VCaP (cell line): Measurements from ENCODE around the gene RNF112.
"Not testable (repeated sequence)": the region's sequence is repeated elsewhere in the genome, so short reads cannot be mapped to it uniquely, and the experiment has no call there.

Experiments used
- H3K27ac ChIP-seq: fragments of 450-650 bp; 2 replicates; pipeline ENCODE4 v1.5.1; 2017
- TF ChIP-seq, protein P1 (sequence below): fragments of 450-650 bp; conservative IDR thresholded peaks from 2 replicates; pipeline ENCODE4 v1.5.1; 2017; ENCODE audit warnings: mild to moderate bottlenecking, moderate library complexity

The RNF112 gene

DNA sequence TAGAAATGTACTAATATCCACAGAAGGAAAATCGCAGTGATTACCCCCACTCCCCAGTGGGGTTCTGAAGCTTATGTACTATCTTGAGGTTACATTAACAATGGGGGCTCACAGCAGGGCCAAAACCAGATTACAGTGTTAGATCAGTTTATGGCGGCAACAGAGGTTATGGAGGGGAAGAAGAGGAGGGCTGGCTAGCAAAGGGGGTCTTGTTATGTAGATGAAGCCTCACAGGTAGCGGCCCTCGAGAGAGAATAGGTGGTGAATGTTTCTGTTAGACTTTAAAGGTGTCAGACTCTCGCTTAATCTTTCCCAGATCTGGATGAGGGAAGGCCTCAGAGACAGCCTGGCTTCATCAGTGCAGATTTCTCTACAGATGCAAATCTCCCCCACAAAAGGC, 22.2 kb downstream of the RNF112 start:
- TF ChIP-seq, protein P1, sequence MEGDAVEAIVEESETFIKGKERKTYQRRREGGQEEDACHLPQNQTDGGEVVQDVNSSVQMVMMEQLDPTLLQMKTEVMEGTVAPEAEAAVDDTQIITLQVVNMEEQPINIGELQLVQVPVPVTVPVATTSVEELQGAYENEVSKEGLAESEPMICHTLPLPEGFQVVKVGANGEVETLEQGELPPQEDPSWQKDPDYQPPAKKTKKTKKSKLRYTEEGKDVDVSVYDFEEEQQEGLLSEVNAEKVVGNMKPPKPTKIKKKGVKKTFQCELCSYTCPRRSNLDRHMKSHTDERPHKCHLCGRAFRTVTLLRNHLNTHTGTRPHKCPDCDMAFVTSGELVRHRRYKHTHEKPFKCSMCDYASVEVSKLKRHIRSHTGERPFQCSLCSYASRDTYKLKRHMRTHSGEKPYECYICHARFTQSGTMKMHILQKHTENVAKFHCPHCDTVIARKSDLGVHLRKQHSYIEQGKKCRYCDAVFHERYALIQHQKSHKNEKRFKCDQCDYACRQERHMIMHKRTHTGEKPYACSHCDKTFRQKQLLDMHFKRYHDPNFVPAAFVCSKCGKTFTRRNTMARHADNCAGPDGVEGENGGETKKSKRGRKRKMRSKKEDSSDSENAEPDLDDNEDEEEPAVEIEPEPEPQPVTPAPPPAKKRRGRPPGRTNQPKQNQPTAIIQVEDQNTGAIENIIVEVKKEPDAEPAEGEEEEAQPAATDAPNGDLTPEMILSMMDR, result no peak
- H3K27ac ChIP-seq, result no peak overlapping the region

DNA sequence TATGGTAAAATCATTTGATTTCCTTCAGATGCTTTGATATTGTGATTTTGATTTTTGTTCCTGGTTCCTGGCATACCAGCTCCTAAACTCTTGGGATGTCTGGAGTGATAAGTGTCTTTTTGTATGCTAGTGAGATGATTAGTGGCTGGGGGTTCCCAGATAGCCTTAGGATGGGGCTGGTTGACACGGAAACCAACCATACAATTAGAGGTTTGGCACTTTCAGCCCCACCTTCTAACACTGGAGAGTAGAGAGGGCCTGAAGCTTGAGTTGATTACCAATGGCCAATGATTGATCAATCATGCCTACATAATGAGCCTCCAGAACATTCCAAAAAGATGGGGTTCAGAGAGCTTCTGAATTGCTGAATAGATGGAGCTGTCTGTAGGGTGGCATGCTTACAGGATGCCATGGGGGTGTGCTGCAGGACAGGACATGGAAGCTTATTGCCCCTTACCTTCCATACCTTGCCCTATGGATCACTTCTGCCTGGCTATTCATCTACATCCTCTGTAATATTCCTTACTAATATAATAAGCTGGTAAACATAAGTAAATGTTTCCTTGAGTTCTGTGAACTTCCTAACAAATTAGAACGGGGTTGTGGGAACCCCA, 22.8 kb downstream of the RNF112 start:
- TF ChIP-seq, protein P1, result no peak
- no peak overlapping the region for H3K27ac ChIP-seq

DNA sequence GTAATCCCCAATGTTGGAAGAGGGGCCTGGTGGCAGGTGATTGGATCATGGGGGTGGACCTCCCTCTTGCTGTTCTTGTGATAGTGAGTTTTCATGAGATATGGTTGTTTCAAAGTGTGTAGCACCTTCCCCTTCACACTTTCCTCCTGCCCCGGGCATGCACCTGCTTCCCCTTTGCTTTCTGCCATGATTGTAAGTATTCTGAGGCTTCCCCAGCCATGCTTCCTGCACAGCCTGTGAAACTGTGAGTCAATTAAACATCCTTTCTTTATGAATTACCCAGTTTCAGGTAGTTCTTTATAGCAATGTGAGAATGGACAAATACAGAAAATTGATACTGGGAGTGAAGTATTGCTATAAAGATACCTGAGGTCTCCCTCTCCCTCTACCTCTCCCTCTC, 29.4 kb downstream of the RNF112 start:
- no peak overlapping the region for H3K27ac ChIP-seq
- TF ChIP-seq, protein P1, result no peak

DNA sequence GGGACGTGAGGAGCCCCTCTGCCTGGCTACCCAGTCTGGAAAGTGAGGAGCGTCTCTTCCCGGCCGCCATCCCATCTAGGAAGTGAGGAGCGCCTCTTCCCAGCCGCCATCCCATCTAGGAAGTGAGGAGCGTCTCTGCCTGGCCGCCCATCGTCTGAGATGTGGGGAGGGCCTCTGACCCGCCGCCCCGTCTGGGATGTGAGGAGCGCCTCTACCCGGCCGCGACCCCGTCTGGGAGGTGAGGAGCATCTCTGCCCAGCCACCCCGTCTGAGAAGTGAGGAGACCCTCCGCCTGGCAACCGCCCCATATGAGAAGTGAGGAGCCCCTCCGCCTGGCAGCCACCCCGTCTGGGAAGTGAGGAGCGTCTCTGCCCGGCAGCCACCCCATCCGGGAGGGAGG, 30.3 kb downstream of the RNF112 start:
- not testable (repeated sequence) for H3K27ac ChIP-seq

DNA sequence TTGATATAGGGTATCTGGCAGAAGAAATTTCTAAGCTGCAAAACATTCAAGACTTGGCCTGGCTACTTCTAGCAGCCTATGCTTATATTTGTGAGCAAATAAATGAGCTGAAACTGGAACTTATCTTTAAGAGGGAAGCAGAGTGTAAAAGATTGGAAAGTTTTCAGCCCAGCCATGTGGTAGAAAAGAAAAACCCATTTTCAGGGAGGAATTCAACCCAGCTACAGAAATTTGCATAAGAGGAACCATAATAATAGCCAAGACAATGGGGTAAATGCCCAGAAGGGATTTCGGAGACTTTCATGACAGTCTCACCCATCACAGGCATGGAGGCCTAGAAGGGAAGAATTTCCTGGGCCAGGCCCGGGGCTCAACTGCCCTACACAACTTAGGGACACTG, 31.7 kb downstream of the RNF112 start:
- no peak overlapping the region for H3K27ac ChIP-seq
- TF ChIP-seq, protein P1, result no peak

DNA sequence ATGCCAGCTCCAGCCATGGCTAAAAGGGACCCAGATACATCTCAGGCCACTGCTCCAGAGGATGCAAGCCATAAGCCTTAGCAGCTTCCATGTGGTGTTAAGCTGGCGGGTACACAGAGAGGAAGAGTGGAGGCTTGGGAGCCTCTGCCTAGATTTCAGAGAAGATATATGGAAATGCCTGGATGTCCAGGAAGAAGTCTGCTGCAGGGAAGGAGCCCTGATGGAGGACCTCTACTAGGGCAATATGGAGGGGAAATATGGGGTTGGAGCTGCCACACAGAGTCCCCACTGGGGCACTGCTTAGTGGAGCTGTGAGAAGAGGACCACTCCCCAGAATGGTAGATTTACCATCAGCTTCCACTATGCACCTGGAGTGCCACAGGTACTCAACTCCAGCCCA, 32.1 kb downstream of the RNF112 start:
- no peak overlapping the region for H3K27ac ChIP-seq
- TF ChIP-seq, protein P1, result no peak

DNA sequence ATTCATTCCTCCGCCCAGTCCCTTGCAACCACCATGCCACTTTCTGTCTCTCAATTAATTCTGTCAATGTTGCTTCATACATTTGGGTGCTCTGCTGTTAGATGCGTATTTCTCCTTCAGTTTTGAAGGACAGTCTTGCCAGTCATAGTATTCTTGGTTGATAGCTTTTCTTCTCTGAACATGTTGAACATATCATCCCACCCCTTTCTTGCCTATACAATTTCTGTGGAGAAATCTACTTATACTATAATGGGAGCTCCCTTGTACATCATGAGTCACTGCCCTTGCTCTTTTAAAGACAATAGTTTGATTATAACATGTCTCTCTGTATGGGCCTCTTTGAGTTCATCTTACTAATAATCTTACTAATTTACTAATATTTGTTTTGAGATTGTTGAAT, 34.1 kb downstream of the RNF112 start:
- TF ChIP-seq, protein P1, result no peak
- H3K27ac ChIP-seq, result no peak overlapping the region

DNA sequence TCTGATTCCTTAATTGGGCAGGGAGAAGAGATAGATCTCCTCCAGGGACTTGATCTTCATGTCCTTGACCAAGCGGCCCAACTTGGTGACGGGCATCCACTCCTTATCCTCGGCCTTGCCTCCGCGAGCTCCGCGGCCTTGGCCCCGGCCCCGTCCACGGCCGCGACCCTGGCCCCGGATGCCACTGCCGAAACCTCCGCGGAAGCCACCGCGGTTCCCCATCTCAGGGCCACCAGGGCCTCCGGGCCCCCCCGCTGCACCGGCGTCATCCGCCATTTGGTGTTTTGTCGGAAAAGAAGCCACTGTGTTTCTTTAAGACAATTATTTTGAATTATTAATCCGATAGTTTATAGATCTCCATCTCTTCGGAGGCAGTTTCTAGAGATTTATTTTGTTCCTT, 35.5 kb downstream of the RNF112 start:
- H3K27ac ChIP-seq, result peak overlapping the region; percentile 33; the same call in 1 of the 2 replicates

DNA sequence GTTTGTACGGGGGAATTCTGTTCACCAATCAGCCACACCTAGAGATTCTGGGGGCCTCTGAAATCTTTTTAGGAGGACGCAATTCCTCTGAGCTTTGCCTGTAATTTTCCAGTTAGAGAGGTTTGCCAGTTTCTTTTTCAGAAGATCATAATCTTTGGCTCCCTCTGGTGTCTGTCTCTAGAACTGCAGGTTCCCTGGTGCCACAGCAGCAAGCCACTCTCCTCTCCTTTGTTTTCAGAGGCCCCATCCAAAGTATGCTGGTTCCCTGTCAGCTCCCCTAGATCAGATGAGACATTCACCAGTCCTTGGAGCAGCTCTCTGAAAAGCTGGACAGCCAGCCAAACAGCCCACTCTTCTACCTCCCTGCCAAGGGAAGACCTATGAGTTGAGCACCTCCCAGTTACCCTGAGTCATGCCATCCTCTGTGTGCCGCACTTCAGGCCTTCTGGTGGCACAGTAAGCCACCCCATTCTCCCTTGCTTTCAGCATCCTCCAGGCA, 36.1 kb downstream of the RNF112 start:
- TF ChIP-seq, protein P1, result peak; percentile 87
- peak overlapping the region; percentile 33; the same call in 1 of the 2 replicates for H3K27ac ChIP-seq
